CD14-positive monocyte (primary cell): Measurements from ENCODE around the gene BCAP29. TPM values are rescaled to one million over a fixed set of nuclear protein-coding genes. Genes with fewer than 3 reads are reported as not detected.
"Not testable (repeated sequence)": the region's sequence is repeated elsewhere in the genome, so short reads cannot be mapped to it uniquely, and the experiment has no call there.

Source experiments
- DNase-seq, 3 donors: peaks; one replicate each; pipeline ENCODE4 v3.0.0-alpha.2; 2011 to 2022
- H2AFZ ChIP-seq: 2 replicates; pipeline ENCODE4 v1.6.0; 2012; ENCODE audit warnings: mild to moderate bottlenecking, low read depth, low read length, inconsistent platforms; ENCODE audit not compliant: insufficient read depth, poor library complexity, severe bottlenecking
- H3K27ac ChIP-seq, 2 donors: 1 replicate in 1 of 2; 2 replicates in 1 of 2; pipeline ENCODE4 v1.5.1; 2012 to 2013; ENCODE audit warnings: low read length in 2 of 2, control low read depth in 1 of 2, inconsistent platforms in 1 of 2, low read depth in 1 of 2, mild to moderate bottlenecking in 1 of 2
- H3K27me3 ChIP-seq, 2 donors: one replicate each; pipeline versions ENCODE4 v1.6.0 to v1.6.1; 2011 to 2013; ENCODE audit warnings: low read length in 2 of 2; ENCODE audit not compliant: control insufficient read depth in 2 of 2, insufficient read depth in 2 of 2
- H3K36me3 ChIP-seq, 2 donors: replicated peaks in 1 of 2; 1 replicate in 1 of 2; 2 replicates in 1 of 2; pipeline versions ENCODE4 v1.5.1 to v1.6.1; 2012 to 2013; ENCODE audit warnings: low read length in 2 of 2, control low read depth in 1 of 2, inconsistent platforms in 1 of 2, mild to moderate bottlenecking in 1 of 2; ENCODE audit not compliant: insufficient read depth in 2 of 2, control insufficient read depth in 1 of 2
- H3K4me1 ChIP-seq, 2 donors: 1 replicate in 1 of 2; 2 replicates in 1 of 2; pipeline versions ENCODE4 v1.5.1 to v1.6.1; 2012 to 2013; ENCODE audit warnings: low read length in 2 of 2, control low read depth in 1 of 2, inconsistent platforms in 1 of 2, mild to moderate bottlenecking in 1 of 2, moderate library complexity in 1 of 2; ENCODE audit not compliant: insufficient read depth in 2 of 2, control insufficient read depth in 1 of 2
- H3K4me2 ChIP-seq: replicated peaks from 2 replicates; pipeline ENCODE3; 2012; ENCODE audit warnings: low read length, moderate library complexity, mild to moderate bottlenecking; ENCODE audit not compliant: poor library complexity, severe bottlenecking; ENCODE audit errors: extremely low read depth
- H3K4me3 ChIP-seq, 3 experiments: fragments of 200-600 bp in 1 of 3; sonication (generic) in 1 of 3; replicated peaks in 1 of 3; 1 replicate in 2 of 3; 2 replicates in 1 of 3; pipeline ENCODE4 v1.5.1; 2011 to 2013; ENCODE audit warnings: low read length in 3 of 3, mild to moderate bottlenecking in 3 of 3, control low read depth in 2 of 3, low read depth in 2 of 3, inconsistent platforms in 1 of 3, moderate library complexity in 1 of 3
- H3K79me2 ChIP-seq: 2 replicates; pipeline ENCODE4 v1.6.0; 2012; ENCODE audit warnings: mild to moderate bottlenecking, control low read depth, inconsistent platforms, low read length, moderate library complexity; ENCODE audit not compliant: insufficient read depth
- H3K9ac ChIP-seq: 2 replicates; pipeline ENCODE4 v1.6.0; 2017; ENCODE audit warnings: low read length, mild to moderate bottlenecking; ENCODE audit not compliant: insufficient read depth, poor library complexity, severe bottlenecking
- H3K9me3 ChIP-seq, 2 donors: replicated peaks in 1 of 2; 1 replicate in 1 of 2; 2 replicates in 1 of 2; pipeline versions ENCODE4 v1.5.1 to v1.6.1; 2012 to 2013; ENCODE audit warnings: low read length in 2 of 2, control low read depth in 1 of 2; ENCODE audit not compliant: control insufficient read depth in 1 of 2, insufficient read depth in 1 of 2
- H4K20me1 ChIP-seq: 2 replicates; pipeline ENCODE4 v1.6.0; 2012; ENCODE audit warnings: mild to moderate bottlenecking, low read length, control low read depth, moderate library complexity; ENCODE audit not compliant: insufficient read depth
- H3K27ac Mint-ChIP-seq, 7 donors: one replicate each; pipeline ENCODE4 v1.8.0; 2020; ENCODE audit warnings: mild to moderate bottlenecking in 7 of 7, mixed read lengths in 7 of 7, moderate library complexity in 6 of 7, inconsistent platforms in 2 of 7
- H3K27me3 Mint-ChIP-seq, 3 donors: one replicate each; pipeline ENCODE4 v1.8.0; 2021 to 2022; ENCODE audit warnings: low read depth in 3 of 3, mild to moderate bottlenecking in 3 of 3, mixed read lengths in 3 of 3, moderate library complexity in 3 of 3, inconsistent platforms in 1 of 3
- H3K36me3 Mint-ChIP-seq, 2 donors: one replicate each; pipeline ENCODE4 v1.8.0; 2020; ENCODE audit warnings: mixed read lengths in 2 of 2, inconsistent platforms in 1 of 2, mild to moderate bottlenecking in 1 of 2
- H3K4me1 Mint-ChIP-seq: one replicate; pipeline ENCODE4 v1.8.0; 2020; ENCODE audit warnings: mild to moderate bottlenecking, mixed read lengths
- H3K4me3 Mint-ChIP-seq, 2 donors: one replicate each; pipeline ENCODE4 v1.8.0; 2020; ENCODE audit warnings: mild to moderate bottlenecking in 2 of 2, mixed read lengths in 2 of 2, moderate library complexity in 1 of 2
- H3K9me3 Mint-ChIP-seq, 7 donors: one replicate each; pipeline ENCODE4 v1.8.0; 2020 to 2022; ENCODE audit warnings: mixed read lengths in 7 of 7, mild to moderate bottlenecking in 6 of 7, moderate library complexity in 6 of 7, inconsistent platforms in 2 of 7
- CTCF ChIP-seq: fragments of 200-600 bp; IDR thresholded peaks from one replicate; pipeline ENCODE4 v1.8.0; 2022; ENCODE audit warnings: antibody characterized with exemption, mild to moderate bottlenecking
- WGBS: methylation state at CpG from one replicate; pipeline ENCODE4 v1.1.5; 2013; ENCODE audit warnings: missing lambda C conversion rate; ENCODE audit not compliant: insufficient coverage; 5-methylcytosine and 5-hydroxymethylcytosine counted together
- intact Hi-C, 2 donors: fragments of 100-400 bp; cut with micrococcal nuclease; formaldehyde crosslinking; loops; one replicate each; pipeline versions ENCODE4 v1.15.0 to v1.15.1; 2023
- polyA plus RNA-seq, 3 donors: library from polyadenylated mRNA; depleted of rRNA in 1 of 3; unstranded in 2 of 3; stranded (reverse) in 1 of 3; fragments of 300-500 nt in 2 of 3; fragments of >200 nt in 1 of 3; fragmentation: Illumina TruSeq in 2 of 3; gene quantifications; 1 replicate in 2 of 3; 2 replicates in 1 of 3; pipeline ENCODE4 v1.2.3, GENCODE V29; 2012 to 2021

The BCAP29 gene
- polyA plus RNA-seq, 3 donors = 35.2 to 76.0 (median 58.8) TPM

GRCh38 chr7:107638594-107638993 is 58.5 kb downstream of the BCAP29 start:
- H3K27ac ChIP-seq = peak overlapping the region; percentile 42 to 55

GRCh38 chr7:107639070-107639469 is 59.0 kb downstream of the BCAP29 start:
- Mint-ChIP-seq H3K27ac (peak overlapping the region; percentile 77 to 94 (median 87)), H3K4me1 (peaks cover 27% of the 10 kb centered on the region)
- H3K27me3 Mint-ChIP-seq, DNase-seq, intact Hi-C loops, H3K36me3 Mint-ChIP-seq, H3K9ac ChIP-seq, H4K20me1 ChIP-seq, H3K27me3 ChIP-seq, H3K79me2 ChIP-seq, H3K4me3 Mint-ChIP-seq, H3K36me3 ChIP-seq, H2AFZ ChIP-seq, H3K9me3 ChIP-seq, H3K9me3 Mint-ChIP-seq: not testable (repeated sequence)
- peak overlapping the region in 1 of 3 experiments; percentile 31 for H3K4me3 ChIP-seq
- peaks cover 14 to 22% of the 10 kb centered on the region in 2 donors for H3K4me1 ChIP-seq
- WGBS = no CpG with 5 or more reads among the region's 2 CpGs
- H3K27ac ChIP-seq = peak overlapping the region in 1 of 2 donors; percentile 55
- H3K4me2 ChIP-seq = peak overlapping the region; percentile 46

More at GRCh38 chr7:107638594-107638993, 58.5 kb downstream of the BCAP29 start:
- Histone ChIP-seq H3K9me3 (no peaks in the 10 kb centered on the region), H3K79me2 (no peaks in the 10 kb centered on the region), H3K9ac (no peak overlapping the region), H3K36me3 (no peaks in the 10 kb centered on the region), H3K27me3 (no peaks in the 10 kb centered on the region), H3K4me3 (peak overlapping the region in 1 of 3 experiments; percentile 31), H3K4me1 (peaks cover 14 to 18% of the 10 kb centered on the region in 2 donors), H4K20me1 (no peaks in the 10 kb centered on the region), H2AFZ (peak overlapping the region; percentile 51), H3K4me2 (peak overlapping the region; percentile 46)
- no peaks in the 10 kb centered on the region for H3K36me3 Mint-ChIP-seq
- intact Hi-C loops = no loop called here
- WGBS = 60% methylated on average over 1 of the region's 1 CpG
- H3K27me3 Mint-ChIP-seq = peaks cover 0 to 1% (median 0%) of the 10 kb centered on the region in 3 donors
- H3K4me1 Mint-ChIP-seq = peaks cover 26% of the 10 kb centered on the region
- H3K9me3 Mint-ChIP-seq = peaks cover 0 to 4% (median 0%) of the 10 kb centered on the region in 7 donors
- peak in 2 of 3 donors; percentile 22 to 44 for DNase-seq
- no peak overlapping the region for H3K4me3 Mint-ChIP-seq
- TF ChIP-seq CTCF = no peak
- peak overlapping the region; percentile 77 to 94 (median 87) for H3K27ac Mint-ChIP-seq
